ENCODE data around the gene SHROOM2.

SHROOM2 gene

DNA sequence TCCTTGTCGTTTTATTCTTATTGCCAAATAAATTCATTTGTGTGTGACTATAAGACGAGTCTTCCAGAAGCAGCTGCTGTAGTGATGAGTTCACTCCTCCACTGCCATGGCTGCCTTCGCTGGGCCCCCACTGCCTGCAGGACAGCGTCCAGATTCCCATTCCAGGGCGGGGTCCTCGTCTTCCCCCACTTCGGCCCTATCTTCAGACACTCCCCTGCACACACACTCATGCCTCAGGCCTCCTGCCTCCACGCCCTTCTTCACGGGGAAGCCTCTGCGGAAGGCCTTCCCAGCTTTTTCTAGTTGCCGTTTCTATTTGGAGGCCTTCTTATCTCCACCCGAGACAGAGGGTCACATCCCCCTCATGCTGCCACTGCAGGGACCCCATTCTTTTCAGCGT lies 80.4 kb downstream of the SHROOM2 start:
- no peak for DNase-seq

DNA sequence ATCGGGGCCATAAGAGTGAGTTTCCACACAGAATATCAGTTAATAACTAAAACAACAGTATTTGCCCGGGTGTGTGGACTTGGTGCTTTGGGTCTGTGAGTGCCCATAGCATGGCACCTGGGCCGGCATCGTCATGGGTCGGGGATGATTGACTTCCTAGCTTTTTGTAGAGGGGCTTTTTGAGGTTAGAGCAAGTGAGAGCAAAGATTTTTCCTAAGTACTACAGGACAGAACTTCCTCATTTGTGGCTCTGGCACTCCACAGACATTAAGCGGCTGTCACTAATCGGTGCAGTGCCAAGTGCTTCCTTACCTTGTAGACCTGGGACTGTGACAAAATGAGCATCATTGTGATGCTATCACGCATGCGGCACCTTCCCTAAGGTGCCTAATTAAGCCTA lies 81.0 kb downstream of the SHROOM2 start:
- DNase-seq, result no peak

DNA sequence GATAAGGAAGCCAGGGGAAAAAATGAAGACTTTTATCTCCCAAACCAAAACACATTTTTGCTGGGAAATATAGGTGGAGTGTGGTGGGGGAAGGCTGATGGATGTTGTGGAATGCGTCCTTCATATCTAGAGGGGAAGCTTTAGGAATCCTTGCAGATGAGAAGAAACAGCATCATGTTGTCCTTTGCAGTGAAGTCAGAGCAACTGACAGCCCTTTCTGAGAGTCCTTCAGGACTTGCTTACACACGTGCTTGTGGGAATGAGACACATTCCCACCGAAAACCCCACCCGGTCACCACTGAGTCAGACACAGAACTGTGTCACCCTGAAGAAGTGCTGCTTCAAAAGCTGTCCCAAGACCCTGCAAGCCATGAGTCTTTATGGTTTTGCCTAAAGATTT lies 81.5 kb downstream of the SHROOM2 start:
- DNase-seq, result no peak

DNA sequence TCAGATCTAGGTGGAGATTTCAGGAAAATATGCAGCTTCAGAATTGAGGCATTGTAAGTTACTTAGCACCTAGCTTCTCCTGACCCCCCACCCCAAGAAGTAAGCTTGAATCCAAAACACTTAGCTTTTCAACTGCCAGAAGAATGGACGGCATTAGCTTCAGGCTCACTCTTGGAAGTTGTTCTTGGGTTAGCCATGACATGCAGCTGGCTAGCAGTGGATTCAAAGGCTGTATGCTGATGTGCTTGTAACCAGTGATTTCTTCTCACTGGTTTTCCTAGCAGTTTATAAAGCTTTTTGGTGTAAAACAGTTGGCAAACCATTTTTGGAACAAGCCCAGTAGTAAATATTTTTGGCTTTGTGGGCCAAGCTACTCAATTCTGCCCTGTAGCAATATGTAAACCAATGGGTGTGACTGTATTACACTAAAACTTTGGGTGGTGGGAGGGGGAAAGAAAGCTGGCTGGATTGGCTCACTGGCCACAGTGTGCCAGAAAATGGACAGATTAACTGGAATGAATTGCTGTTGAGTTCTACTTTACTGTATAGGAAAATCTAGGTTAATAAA lies 85.6 kb downstream of the SHROOM2 start:
- no peak for DNase-seq

DNA sequence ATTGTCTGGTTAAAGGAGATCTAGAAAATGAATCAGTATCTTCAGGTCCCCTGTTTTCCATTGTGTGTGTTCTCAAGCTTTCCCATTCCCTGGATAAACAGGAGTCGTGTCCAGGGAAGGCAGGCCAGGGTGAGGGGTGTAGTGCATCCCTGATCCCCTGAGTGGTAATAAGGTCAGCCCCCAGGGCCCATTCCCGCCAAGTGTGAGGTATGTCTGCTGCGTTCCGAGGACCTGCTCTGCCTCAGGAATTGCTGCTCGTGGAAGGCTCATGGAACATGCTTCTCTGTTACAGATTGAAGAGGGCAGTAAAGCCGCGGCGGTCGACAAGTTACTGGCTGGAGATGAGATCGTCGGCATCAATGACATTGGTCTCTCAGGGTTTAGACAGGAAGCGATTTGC lies 87.1 kb downstream of the SHROOM2 start:
- DNase-seq, result no peak

DNA sequence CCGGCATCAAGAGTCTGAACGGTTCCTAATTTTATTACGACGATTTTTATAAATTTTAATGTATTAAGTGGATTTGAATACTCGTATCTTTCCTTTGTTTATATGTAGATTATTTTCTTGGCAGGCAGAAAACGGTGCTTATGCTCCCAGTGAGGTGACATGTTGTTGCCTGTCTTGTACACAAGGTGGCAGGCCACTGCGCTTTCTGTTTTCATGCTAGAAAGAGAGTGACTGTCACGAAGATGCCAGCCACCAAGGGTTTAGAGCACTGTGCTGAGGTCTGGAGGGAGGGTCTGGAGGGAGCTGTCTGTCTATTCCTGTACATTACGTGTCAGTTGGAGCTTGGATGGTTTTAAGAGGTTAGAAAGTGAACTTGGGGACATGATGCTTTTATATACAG lies 87.7 kb downstream of the SHROOM2 start:
- peak; percentile 19 for DNase-seq

DNA sequence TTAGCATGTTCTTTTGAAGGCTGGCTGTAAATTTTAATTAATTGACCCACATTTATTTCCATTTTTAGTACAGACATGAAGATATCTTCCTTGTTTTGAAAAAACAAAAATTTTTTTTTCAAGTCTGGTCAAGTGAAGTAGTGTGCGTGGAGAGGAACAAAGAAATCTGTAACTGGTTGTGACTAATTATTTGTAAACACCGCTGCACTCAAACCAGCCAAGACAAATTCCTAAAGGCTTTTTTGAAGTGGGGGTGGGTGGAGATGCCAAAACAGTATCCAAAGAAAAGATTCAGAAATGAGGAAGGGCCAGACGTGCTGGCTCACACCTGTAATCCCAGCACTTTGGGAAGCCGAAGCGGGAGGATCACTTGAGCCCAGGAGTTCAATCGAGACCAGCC lies 88.3 kb downstream of the SHROOM2 start:
- no peak for DNase-seq

DNA sequence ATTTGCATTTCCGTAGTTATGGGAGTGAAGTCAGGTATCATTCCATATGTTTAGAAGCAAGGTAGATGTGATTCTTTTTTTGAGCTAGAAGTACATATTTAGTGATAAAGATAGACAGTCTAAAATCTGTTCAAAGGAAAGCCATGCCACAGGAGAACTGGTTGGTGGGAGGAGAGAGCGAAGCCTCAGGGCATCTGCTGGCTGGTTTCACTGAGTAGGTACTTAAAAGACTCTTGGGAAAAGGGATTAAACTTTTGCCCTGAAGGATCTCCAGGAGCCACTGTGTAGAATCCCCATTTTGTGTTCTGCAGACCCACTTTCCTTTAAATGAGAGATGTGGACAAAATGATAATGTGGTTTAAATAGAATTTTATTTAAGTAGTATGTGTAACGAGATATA lies 89.6 kb downstream of the SHROOM2 start:
- DNase-seq, result no peak

DNA sequence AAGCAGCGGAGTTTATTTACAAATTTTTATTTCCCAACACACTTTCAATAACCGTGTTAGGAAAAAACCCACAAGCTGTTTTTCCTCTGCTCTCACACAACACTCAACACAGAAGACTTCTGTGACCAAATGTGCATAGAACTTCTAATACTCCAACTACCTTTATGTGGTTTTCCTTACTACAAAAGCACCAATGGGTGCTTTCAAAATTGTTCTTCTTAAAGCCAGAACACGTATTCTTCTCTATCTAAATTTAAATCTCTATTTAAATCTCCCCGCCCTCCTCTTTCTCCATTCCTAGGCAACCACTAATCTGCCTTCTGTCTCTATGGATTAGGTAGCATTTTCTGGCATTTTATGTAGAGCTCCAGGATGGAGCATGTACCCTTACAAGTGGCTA lies 90.0 kb downstream of the SHROOM2 start:
- DNase-seq, result no peak

DNA sequence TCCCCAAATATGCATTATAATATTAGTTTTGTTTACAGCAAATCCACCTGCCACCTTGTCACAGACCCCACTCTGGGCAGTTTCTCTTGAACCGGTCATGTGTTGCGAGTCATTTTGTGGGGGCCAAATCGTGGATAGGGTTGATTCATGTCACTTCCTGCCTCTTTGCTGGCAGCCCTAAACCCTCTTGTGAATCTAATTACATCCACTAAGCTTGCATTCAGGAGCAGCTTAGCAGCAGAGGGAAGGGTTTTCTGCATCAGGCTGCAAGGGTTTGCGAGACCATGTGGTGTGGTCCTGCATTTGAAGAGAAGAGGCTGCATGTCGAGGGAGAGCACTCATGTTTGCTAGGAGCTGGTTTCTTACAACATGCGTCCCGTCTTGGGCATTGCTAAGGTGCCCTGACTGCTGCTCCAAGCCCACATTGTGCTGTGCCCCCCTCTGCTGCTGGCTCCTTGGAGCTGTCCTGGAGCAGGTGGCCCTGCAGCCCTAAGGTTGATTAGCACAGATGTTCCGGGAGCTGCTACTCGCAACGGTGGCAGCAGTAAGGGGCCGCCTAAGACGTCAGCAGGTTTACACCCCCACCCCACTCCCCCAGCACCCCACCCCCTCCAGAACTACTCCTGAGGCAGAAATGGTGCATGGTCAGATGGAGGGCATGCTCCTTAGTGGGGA lies 92.1 kb downstream of the SHROOM2 start:
- DNase-seq, result no peak

DNA sequence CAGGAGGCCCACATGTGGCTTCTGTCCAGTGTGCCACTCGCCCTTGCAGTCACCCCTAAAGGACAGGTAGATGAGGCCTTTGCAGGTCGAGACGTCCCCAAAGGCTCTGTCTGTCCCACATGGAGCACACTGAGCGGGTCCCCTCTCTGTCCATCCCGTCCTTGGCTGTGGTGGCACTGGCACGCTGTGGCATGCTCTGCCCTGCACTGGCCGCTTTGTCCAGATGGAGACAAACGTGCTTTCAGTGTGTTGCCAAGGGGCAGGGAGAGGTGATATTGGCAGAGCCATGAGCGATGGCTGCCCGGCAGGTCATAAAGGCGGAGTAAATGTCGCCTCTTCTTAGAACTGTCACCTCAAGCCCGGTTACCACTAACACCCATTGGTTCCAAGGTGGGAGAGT lies 94.0 kb downstream of the SHROOM2 start:
- no peak for DNase-seq

DNA sequence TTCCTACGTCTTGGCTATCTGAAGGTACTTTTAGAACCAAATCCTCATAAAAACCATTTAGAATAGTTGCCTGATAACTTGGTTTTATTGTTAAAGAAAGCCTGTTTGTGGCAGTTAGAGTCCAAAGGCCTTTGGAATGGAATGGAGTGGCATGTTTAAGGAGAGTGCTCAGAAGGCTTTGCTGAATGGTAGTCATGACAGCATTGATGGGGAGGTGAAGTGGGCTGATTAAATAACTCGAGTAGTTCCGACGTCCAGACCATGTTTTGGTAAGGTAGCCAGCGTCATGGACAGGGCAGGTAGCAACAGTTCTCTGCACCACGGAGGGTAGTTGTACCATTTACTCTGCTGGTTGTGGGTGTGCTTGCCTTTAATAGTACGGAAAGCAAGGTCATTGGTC lies 94.6 kb downstream of the SHROOM2 start:
- no peak for DNase-seq

DNA sequence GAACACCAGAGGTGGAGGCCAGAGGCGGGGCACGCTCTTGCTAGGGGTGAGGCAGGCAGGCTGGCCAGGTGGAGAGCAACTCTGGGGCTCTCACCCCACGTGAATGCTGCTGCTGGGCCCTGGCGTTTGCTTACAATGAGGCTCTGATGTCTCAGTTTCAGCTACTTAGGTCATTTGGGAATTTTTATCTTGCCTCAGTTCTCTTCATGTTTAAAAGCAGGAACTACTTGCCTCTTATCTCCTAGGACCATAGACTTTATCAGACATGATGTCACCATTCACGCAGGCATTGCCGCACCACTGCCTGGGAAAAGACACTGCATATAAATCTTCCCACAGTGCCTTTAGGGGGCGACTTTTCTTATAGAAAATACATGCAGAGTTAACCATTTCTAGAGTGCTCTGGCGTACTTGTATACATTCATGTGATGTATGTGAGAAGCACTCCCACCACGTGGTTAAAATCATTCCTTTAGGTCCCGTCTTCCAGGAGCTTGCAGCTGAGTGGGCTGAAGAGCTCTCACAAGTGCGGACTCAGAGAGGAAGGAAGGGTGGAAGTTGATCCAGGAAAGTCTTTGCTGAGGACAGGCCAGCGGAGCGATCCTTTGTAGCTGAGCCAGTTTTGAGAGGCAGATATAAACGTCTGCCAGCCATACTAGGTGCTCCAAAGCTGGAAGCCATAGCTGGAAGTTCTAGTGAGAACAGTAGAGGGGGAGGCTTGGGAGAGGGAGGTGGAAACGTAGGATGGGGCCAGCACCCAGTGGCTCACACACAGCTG lies 96.6 kb downstream of the SHROOM2 start:
- no peak for DNase-seq

DNA sequence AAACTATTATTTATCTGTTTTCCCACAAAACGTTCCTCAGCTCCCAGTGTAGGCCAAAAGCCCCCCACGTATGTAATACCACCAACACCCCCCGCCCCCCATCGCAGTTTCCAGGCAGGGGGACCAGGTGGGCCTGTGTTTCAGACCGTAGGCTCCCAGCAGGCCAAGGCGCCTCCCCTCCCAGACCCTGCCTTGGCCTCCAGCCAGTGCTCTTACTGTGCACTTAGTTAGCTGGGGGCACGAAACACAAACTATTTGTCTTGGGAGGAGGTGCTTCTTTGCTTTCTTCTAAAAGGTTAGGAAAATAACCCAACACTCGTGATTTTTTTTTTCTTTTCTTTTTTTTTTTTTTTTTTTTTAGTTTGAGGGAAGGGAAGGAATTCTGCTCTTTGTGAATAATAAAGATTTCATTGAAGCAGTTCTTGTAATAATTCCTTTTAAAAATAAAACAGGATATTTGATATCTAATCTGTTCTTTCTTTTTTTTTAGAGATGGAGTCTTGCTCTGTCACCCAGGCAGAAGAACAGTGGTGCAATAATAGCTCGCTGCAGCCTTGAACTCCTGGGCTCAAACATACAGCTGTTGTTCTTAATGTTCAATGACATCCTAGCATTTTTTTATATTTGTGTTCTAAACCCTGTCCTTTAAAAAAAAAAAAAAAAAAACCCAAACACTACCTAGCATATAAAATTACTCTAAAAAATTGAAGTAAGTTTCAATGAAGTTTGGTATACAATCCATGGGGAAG lies 98.0 kb downstream of the SHROOM2 start:
- no peak for DNase-seq

DNA sequence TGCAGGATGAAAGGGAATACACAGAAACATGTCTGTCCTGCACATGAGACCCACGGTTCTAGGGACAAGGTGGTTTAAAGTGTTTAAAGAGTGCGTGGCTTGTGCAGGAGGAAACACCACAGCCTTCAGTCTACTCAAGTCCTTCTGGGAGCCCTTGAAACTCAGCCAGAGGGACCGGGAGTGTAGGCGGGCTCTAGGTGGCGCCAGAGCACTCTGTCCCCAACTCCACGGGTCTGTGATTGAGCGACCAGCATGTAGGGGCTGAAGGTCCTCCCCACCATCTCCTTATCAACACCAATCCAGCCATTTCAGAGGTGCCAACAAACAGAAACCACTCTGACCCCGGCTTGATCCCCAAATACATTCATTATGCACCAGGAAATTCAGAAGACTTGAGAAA lies 98.9 kb downstream of the SHROOM2 start:
- peak; percentile 12 for DNase-seq

DNA sequence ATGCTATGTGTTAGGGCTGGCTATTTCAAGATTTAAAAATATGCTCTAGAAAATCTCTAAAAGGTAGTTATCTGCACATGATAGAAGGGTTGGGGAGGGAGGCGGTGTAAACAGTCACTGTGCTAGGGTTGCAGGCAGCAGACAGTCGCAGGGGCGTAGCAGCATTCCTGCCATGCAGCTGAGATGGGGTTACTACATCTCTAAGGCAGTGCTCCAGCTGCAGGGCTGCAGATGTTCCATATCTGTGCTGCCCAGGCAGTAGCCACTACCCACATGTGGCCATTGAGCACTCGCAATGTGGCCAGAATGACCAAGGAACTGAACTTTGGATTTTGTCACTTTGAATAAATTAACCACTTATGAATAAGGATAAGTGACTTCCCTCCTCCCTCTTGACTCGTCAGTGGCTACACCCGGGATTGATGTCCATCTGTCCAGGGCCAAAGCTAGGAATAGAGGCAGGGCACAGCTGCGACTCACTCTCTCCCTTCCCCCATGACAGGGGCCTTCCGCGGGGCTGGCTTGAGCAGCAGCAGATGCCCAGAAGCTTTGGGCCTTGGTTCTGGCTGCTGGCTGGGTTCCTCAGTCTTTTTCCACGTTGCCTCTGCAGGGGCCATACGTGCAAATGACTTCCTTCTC lies 101.5 kb downstream of the SHROOM2 start:
- DNase-seq, result no peak

DNA sequence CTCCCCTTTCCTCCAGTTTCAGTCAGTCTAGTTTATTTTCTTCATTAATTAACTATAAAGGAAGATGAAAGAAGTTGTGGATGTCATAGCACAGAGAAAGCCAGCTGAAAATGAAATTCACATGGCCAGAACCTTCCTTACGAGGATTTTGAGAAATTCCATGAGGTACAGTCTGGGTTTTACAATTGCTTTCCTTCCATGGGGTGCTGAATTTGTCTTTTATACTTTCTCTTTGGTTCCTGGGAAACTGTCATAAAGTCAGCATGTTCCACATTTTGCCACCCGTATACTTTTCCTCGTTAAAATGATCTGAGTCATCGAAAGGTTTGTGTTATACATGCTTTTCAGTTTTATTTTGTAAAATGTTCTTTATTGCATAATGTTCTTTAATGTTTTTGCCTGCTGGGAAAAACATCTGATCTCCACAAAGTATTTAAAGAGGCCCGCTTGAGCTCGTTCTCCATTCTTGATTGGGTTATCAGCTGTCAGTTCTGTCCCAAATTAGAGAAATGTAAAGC lies 102.8 kb downstream of the SHROOM2 start:
- DNase-seq, result no peak

DNA sequence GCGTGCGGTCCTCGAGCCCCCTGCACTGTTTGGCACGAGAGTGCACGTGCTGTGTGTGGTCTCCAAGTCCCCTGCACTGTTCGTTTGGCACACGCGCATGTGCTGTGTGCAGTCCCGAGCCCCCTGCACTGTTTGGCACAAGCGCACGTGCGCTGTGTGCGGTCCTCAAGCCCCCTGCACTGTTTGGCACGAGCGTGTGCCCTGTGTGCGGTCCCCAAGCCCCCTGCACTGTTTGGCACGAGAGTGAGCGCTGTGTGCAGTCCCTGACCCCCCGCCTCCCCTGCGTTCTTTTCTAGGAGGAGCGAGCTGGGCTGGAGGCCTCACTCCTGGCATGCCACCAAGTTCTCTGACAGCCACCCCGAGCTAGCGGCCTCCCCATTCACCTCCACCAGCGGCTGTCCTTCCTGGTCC lies 104.5 kb downstream of the SHROOM2 start:
- DNase-seq, result no peak

DNA sequence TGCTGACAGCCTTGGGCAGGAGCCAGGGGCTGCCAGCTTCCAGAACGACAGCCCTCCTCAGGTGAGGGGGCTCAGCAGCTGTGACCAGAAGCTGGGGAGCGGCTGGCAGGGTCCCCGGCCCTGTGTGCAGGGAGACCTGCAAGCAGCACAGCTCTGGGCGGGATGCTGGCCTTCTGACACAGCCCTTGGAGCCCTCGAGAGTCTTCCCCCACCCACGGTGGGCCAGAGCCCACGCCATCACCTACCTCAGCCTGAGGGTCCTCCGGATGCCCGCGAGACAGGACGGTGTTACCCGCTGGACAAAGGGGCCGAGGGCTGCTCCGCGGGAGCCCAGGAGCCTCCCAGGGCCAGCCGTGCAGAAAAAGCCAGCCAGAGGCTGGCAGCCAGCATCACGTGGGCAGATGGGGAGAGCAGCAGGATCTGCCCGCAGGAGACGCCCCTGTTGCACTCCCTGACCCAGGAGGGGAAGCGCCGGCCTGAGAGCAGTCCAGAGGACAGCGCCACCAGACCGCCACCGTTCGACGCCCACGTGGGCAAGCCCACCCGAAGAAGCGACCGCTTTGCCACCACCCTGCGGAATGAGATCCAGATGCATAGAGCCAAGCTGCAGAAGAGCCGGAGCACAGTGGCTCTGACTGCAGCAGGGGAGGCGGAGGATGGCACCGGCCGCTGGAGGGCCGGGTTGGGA lies 109.1 kb downstream of the SHROOM2 start:
- DNase-seq, result no peak

DNA sequence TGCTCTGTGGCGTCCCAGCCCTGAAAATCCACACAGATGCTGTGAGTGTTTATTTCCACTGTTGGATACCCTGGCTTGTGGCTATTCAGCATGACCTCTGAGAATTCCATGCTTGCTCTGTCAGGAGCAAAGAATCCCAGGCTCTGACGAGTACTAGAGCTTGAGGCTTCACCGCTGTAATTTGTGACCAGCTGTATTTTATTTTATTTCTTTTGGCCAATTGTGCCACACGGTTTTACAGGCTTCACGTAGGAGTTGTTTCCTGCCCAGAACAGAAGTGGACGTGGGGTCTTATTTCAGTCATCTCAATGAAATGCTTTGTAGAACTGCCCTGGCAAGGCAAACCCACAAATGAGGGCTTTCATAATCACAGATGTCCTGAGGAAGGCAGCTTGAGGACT lies 111.5 kb downstream of the SHROOM2 start:
- no peak for DNase-seq

DNA sequence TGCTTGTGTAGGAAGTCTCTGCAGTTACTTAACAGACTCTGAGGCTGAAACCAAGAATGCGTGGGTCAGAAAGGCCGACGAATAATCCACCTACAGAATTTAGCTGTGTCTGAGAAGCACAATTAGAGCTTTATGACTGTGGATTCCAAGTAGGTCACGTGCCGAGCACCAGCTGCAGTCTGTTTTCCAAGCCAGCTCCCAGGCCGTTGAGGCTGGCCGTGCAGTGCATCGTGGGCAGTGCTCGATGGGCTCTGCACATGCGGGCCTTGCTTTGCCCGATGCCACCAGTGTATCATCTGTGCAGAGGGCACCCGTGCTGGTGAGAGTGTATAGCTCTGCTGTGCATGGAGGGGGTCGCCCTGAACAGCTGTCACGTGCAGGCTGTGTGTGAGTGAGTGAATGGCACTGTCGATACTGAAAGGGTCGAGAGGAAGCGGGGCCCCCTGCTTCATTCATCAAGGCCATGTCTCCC lies 113.4 kb downstream of the SHROOM2 start:
- no peak for DNase-seq

DNA sequence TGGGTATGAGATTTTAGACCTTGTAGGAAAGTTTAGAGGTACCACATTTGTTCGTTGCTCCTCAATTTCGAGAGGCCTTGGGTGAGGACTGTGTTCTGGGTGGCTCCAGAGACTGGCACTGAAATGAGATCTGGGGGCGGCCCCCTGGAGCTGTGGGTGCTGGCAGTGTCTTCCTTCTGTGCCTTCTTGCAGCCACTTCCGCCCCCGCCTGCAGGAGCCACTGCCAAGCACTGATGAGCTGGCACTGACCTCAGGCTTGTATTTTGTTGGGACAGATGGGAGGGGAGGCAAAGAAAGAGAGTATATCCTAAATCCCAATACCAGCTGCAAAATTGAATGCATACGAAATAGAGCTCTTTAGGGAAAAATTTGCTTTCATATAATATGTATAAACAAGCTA lies 116.4 kb downstream of the SHROOM2 start:
- no peak for DNase-seq

Measured in activated CD4-positive, alpha-beta T cell treated with anti-CD3 and anti-CD28 coated beads for 1 hour (primary cell).